ENCODE data around the gene SNX5. TPM values are rescaled to one million over a fixed set of nuclear protein-coding genes. Genes with fewer than 3 reads are reported as not detected.

The SNX5 gene
- total and polyA plus RNA-seq, 2 of the 13 experiments (the other 11 are each of a cell fraction or from before 2014, with no cell fraction given): 664 to 1,040 TPM

DNA sequence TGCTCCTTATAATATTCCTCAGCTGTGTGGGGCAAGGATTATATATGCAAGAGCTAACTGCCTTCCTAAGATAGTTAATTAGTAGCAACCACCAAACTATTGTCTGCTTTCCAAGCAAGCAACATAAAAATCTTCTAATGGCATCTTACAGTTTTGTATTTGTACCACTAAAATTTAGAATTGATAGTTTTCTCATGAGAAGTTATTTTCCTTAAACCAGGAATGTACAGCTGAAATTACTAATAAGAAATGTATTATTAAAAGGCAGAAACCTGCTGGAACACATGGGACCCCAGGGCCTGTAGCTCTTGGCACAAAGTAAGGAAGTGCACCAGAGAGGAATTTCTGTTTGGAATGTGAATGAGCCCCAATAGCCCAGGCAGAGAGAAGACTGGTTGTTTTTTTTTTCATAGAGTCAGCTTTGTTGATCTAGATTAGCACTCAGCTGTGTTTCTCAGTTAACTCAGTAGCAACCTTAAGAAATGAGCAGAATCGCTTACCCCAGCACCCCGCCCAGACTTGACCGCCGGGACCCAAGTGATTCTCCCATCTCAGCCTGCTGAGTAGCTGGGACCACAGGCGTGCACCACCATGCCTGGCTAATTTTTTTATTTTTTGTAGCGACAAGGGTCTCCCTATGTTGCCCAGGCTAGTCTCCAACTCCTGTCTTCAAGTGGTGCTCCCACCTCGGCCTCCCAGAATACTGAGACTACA lies 2.9 kb upstream of the SNX5 start (continued):
- TF ChIP-seq NCOA2 (CRISPR knock-in tag; IDR thresholded peaks at IDR 0.05) (0 out of 2 replicates have a peak, but pooled peaks have one; percentile 4), BRCA1 (CRISPR knock-in tag; IDR thresholded peaks at IDR 0.05) (no peak), PAF1 (CRISPR knock-in tag; IDR thresholded peaks at IDR 0.05) (no peak), SIX1 (CRISPR knock-in tag; IDR thresholded peaks at IDR 0.05; ENCODE audit: borderline replicate concordance) (no peak), MYPOP (CRISPR knock-in tag; IDR thresholded peaks at IDR 0.05) (no peak), MAFF (IDR thresholded peaks at IDR 0.05; ENCODE audit: low read depth, low read length) (no peak), NAIF1 (CRISPR knock-in tag; IDR thresholded peaks at IDR 0.05; ENCODE audit: borderline replicate concordance) (no peak), RBM39 (IDR thresholded peaks at IDR 0.05; ENCODE audit: low read depth, low read length, poor library complexity, severe bottlenecking) (no peak), RXRB (CRISPR knock-in tag; IDR thresholded peaks at IDR 0.05; ENCODE audit: borderline replicate concordance) (0 out of 2 replicates have a peak, but pooled peaks have one; percentile 19), HNRNPK (IDR thresholded peaks at IDR 0.05; ENCODE audit: low read depth, low read length, poor library complexity, severe bottlenecking) (no peak), ZNF672 (CRISPR knock-in tag; IDR thresholded peaks at IDR 0.05) (no peak), SKI (IDR thresholded peaks at IDR 0.05; ENCODE audit: partially characterized antibody) (no peak), BCL3 (CRISPR knock-in tag; IDR thresholded peaks at IDR 0.05) (no peak), GABPA (IDR thresholded peaks at IDR 0.05; ENCODE audit: low read depth, low read length) (no peak), GABPA (CRISPR knock-in tag; IDR thresholded peaks at IDR 0.05; ENCODE audit: low read depth) (peak; percentile 13; the same call in 1 of the 2 replicates), ZNF552 (CRISPR knock-in tag; IDR thresholded peaks at IDR 0.05; ENCODE audit: borderline replicate concordance) (no peak), HMGXB4 (CRISPR knock-in tag; IDR thresholded peaks at IDR 0.05; ENCODE audit: borderline replicate concordance in 1 of 2, low read depth in 1 of 2) (no peak), MAFK (conservative IDR thresholded peaks at IDR 0.05 in 1 of 2, IDR thresholded peaks at IDR 0.05 in 1 of 2; ENCODE audit: low read length in 2 of 2) (no peak; a peak in 1 of 4 replicates), ZNF75D (CRISPR knock-in tag; IDR thresholded peaks at IDR 0.05; ENCODE audit: borderline replicate concordance) (no peak), ZFX (CRISPR knock-in tag; IDR thresholded peaks at IDR 0.05; ENCODE audit: low read depth) (no peak), ZNF224 (CRISPR knock-in tag; IDR thresholded peaks at IDR 0.05) (no peak)
- TF ChIP-seq, protein P1, sequence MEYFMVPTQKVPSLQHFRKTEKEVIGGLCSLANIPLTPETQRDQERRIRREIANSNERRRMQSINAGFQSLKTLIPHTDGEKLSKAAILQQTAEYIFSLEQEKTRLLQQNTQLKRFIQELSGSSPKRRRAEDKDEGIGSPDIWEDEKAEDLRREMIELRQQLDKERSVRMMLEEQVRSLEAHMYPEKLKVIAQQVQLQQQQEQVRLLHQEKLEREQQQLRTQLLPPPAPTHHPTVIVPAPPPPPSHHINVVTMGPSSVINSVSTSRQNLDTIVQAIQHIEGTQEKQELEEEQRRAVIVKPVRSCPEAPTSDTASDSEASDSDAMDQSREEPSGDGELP (IDR thresholded peaks at IDR 0.05; ENCODE audit: borderline replicate concordance, low read depth): peak; percentile 90
- TF ChIP-seq, protein P2, sequence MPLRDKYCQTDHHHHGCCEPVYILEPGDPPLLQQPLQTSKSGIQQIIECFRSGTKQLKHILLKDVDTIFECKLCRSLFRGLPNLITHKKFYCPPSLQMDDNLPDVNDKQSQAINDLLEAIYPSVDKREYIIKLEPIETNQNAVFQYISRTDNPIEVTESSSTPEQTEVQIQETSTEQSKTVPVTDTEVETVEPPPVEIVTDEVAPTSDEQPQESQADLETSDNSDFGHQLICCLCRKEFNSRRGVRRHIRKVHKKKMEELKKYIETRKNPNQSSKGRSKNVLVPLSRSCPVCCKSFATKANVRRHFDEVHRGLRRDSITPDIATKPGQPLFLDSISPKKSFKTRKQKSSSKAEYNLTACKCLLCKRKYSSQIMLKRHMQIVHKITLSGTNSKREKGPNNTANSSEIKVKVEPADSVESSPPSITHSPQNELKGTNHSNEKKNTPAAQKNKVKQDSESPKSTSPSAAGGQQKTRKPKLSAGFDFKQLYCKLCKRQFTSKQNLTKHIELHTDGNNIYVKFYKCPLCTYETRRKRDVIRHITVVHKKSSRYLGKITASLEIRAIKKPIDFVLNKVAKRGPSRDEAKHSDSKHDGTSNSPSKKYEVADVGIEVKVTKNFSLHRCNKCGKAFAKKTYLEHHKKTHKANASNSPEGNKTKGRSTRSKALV (CRISPR knock-in tag; IDR thresholded peaks at IDR 0.05): no peak
